IPS-11a (cell line): Measurements from ENCODE around the gene STARD13.

ENCODE experiments used
- H3K4me3 ChIP-seq: one replicate; pipeline ENCODE4 v1.5.1; 2013; ENCODE audit warnings: low read depth, low read length, control low read depth

STARD13 gene

GRCh38 chr13:33125821-33126570 is 159.6 kb downstream of the STARD13 start:
- H3K4me3 ChIP-seq = no peak overlapping the region

- no peak overlapping the region for H3K4me3 ChIP-seq
These were observed 162.3 kb downstream of the STARD13 start for GRCh38 chr13:33123066-33123859.

GRCh38 chr13:33119856-33120543 is 165.6 kb downstream of the STARD13 start:
- H3K4me3 ChIP-seq = no peak overlapping the region

DNA sequence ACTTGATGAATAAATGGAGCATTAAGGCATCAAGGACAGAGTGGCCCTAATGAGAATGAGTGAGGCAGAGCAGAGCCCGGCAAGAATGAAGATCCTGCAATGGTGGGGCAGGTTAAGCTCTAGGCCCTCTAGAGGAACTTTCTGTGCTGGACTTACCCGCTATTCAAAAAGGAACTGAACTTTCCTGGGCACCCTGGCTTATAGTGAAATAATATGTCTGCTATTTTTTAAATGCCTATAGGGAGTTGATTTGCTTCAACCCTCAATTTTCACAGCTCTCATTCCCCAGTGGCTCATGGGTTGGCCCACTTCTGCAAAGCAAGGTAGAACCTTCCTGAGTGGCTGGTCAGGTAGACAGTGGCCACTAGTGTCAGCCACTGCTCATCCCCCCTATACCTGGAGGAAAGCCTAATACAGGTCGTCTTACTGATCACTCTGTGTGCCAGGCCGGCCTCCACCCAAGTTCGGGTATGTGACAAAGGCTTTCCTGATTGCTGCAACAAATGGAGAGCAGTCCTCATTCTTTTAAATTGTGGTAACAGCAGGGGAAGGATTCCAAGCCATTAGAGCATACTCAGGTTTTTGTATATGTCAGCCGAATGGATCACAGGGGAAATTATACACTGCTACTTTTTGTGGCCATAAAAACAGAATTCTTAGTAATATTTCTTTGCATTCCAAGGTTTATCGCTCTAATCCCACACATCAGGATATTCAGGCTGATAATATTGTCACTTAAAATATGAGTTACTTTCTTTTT is 166.4 kb downstream of the STARD13 start:
- no peak overlapping the region for H3K4me3 ChIP-seq

GRCh38 chr13:33116321-33117010 is 169.1 kb downstream of the STARD13 start:
- no peak overlapping the region for H3K4me3 ChIP-seq

GRCh38 chr13:33115274-33115673 is 170.3 kb downstream of the STARD13 start:
- no peak overlapping the region for H3K4me3 ChIP-seq

- H3K4me3 ChIP-seq = no peak overlapping the region
These were observed 171.4 kb downstream of the STARD13 start for GRCh38 chr13:33114146-33114545.

DNA sequence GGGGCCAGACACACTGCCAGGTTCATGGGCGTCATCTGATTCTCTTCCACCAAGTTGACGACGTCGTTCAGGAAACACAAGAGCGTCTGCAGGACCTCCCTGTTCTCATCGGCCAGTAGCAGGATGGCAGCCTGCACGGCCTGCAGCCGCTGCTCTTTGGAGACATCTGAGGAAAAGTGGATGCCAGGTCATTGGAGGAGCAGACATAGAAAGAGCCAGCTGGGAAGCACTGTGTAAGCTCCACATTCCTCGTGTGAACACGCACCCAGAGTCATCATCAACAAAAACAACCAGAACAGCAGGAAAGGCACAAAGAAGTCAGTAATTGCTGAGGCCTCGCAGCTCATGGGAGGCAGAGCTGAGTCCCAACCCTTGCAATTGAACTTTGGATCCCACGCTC is 172.8 kb downstream of the STARD13 start:
- no peak overlapping the region for H3K4me3 ChIP-seq

GRCh38 chr13:33111414-33112110 is 174.0 kb downstream of the STARD13 start:
- H3K4me3 ChIP-seq = no peak overlapping the region

DNA sequence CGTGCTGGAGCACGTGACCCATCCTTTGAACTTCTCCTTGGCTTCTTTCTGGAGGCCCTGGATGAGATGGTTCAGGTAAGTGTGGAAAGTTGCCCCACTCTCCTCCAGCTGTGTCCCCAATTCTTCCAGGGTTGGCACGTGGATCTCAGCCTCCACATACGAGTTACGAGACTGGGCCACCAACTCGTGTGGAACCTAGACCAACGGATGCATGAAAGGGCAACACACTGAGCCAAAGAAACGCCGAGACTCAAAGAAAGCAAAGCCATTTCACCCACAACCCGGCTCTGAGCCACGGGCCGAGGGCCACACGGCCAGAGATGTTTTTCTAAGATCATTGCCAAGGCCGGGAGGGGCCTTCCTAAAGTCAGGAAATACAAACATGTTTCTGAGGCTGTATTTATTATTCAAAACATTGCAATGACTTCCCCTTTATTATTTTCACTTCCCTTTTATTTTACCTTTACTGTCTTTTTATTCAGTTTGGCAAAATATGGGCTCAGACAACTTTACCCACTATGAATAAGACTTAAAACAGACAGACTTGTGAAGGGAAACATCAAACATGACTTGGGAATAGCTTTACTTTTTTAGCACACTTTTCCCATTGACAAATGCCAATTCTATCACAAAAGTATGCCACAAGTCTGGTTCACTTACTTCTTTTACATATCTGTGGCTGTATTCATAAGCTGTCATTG is 174.7 kb downstream of the STARD13 start:
- no peak overlapping the region for H3K4me3 ChIP-seq

DNA sequence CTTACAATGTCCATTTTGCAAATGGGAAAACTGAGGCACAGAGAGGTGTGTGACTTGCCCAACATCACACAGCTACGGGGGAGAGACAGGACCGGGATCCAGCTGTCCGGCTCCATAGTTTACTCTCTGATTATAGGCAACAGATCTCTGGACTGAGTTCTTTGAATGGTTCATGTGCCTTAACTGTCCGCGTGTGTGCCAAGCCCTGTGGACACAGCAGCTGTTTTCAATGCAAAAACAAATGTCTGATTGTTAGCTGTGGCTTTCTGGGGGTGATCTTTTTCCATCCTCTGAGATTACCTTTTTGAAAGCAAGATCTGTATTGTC is 175.2 kb downstream of the STARD13 start:
- no peak overlapping the region for H3K4me3 ChIP-seq

DNA sequence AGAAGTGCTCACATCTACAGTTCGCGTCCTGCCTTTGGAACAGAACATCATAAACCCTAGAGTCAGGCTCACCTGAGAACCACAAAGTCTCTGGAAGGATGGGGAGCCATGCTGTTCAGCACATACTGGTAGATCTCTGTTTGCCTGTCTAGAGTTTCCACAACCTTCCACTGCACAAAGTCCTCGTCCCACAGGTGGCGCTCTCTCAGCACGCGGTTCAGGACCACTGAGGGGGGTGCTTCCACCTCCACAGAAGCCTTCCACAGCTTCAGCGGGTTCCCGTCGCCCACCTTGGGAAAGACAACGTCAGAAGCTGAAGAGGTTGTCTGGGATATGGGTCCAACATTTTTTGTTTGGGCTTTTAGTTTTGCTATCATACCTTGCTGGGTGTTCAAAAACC is 175.8 kb downstream of the STARD13 start:
- no peak overlapping the region for H3K4me3 ChIP-seq

DNA sequence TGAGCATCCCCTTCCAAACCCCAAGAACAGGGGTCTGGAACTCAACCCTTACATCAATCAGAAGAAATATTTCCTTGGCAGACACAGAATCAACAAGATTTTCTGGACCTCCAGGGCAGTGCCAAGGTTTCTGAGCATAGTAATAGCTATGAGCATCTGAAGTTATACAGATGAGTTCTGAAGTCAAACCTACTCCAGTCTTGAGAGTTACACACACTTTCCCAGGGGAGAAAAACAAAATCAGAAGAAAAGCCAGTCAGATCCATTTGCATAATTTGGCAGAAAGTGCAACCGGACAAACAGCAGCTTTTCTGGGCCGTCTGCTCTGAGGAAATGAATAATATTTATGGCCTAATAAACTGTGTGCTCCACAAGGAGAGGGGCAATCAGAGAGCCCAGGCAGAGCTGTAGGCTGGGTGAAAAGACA is 176.3 kb downstream of the STARD13 start:
- H3K4me3 ChIP-seq = no peak overlapping the region

DNA sequence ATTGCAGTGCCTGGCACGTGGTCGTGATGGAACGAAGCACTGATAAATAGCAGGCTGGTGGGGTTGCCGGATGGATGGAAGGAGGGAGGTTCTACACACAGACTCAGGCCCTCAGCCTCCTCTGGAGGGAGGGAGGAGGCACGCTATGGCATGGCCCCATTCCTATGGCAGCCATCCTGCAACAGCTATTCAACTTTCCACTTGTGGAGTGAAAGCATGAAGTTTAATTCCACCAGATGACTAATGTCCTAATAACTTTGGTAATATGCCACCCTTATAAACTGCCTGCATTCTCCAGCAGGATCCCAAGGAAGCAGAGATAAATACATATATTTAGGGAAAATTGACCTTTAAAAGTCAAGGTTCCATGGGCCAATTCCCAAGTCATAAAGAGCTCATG is 176.9 kb downstream of the STARD13 start:
- no peak overlapping the region for H3K4me3 ChIP-seq

GRCh38 chr13:33107361-33107760 is 178.2 kb downstream of the STARD13 start:
- H3K4me3 ChIP-seq = no peak overlapping the region

DNA sequence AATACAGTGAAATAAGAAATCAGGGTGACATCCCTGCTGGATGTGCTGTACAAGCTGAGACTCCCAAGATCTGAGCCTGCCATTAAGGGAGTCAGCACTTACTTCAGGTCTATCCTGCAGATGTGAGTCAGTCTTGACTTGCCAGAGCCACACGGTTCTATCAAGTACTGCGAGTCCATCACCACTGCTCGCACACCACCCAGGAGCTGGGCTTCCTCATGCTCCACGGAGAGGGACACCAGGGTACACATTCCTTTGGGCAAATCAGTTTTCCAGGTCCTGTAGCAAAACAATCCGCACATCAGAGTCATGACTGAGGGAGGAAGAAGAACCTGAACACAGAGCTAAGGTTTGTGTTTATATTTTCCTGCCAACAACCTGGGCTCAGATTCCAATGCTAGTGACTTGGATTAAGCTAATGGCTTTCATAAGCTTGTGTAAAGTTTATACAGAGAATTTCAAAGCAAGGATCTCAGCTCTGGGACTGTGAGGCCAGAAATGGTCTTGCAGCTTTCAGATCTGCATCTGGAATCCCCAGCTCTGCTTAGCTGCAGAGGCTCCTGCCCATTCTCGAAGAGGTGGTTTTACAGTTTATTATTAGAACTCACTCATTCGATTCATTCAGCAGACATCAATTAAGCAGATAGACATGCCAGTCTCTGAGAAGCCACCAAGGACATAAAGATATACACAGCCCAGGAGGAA is 178.7 kb downstream of the STARD13 start:
- no peak overlapping the region for H3K4me3 ChIP-seq

GRCh38 chr13:33105387-33106005 is 180.1 kb downstream of the STARD13 start:
- no peak overlapping the region for H3K4me3 ChIP-seq

- no peak overlapping the region for H3K4me3 ChIP-seq
These were observed 182.1 kb downstream of the STARD13 start for GRCh38 chr13:33103457-33103856.
